UCSD-AML1 (cell line): Measurements from ENCODE around the gene TDRD5.

Experiments used
- DNase-seq: peaks from one replicate; lab custom pipeline; 2025; ENCODE audit not compliant: unreplicated experiment; lab: John Stamatoyannopoulos, UW

The TDRD5 gene

GRCh38 chr1:179591592-179592580 is at the start of gene TDRD5:
TDRD5 (plus strand) TSS chr1:179591832; CDS start chr1:179592616, 784 bp downstream.
- DNase-seq, result no peak

DNA sequence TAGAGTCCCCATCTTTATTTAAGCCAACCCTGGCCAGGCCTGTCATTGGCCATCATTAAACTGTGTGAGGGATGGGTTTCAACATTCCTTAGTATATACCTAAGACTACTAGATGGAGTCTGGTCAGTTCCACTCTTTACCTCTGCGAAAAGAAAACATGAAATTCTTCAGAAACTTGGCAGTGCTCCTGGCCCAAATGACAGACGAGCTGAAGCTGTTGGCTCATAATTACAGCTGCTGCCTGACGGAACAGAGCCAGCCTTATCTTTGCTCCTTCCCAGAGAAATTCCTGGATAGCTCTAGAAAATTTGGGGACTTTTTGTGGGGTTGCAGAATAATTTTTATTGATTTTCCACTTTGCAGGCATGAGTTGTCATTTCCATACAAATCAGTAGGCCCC is 46.3 kb upstream of the TDRD5 start:
- no peak for DNase-seq

- no peak for DNase-seq
Observed at GRCh38 chr1:179547021-179547535, 44.6 kb upstream of the TDRD5 start.

- no peak for DNase-seq
Observed at GRCh38 chr1:179548666-179549367, 42.8 kb upstream of the TDRD5 start.

- DNase-seq, result no peak
Observed at GRCh38 chr1:179549368-179549700, 42.3 kb upstream of the TDRD5 start.

DNA sequence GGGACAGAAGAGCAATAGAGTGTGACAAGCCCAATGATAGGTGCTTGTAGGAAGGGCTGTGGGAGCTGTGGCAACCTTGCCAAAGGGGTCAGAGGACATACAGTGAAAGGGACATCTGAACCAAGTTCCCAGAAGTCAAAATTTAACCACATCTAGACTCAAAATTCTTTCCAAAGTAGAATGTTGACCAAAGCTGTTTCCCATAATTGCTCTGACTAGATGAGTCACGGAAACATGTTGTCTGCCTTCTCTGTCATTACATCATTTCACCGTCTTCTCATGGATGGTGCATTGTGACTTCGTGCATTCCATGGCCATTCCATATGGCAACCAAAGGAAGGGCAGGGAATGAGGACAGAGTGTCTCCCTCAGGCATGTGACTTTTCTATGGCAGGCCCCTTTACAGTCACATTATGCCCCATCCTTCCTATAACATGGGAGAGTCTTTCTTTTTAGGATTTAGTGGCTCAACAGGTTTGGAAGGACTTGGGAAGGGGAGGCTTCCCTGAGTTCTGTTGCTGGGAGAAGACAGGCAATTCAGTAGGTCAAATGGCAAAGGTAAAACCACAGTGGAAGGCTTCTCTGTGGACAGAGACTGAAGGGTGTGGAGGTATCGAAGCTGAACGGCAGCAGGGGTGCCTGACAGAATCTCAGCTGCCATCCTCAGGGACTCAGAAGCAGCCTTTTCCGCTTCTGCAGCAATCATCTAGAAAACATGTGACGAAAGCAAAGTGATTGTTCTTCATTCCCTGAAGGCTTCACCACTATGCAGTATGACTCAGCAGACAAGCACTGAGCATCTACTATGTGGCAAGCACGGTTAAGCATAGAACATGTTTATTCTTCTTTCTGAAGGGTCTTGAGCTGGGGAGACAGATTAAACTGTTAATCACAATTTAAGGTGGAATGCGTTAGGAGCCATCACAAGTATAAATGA is 40.6 kb upstream of the TDRD5 start:
- no peak for DNase-seq

DNA sequence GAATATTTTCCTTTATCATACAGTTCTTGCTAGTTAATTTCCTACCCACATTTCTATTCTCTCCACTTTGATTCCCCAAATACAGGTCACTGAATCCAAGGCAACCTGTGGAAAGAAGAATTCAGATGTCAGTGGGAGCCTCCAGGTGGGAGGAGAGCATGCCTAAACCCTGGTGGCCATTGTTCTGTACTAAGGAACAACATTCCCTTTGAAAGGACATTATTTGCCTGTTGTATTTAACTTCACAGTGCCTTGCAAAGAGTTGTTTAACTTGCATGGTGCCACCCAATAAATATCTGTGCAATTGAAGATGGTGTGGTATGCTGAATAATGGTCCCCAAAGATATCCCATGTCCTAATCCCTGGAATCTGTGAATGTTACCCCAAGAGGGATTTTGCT is 37.2 kb upstream of the TDRD5 start:
- DNase-seq, result no peak

- DNase-seq, result no peak
Observed at GRCh38 chr1:179558078-179558477, 33.6 kb upstream of the TDRD5 start.

DNA sequence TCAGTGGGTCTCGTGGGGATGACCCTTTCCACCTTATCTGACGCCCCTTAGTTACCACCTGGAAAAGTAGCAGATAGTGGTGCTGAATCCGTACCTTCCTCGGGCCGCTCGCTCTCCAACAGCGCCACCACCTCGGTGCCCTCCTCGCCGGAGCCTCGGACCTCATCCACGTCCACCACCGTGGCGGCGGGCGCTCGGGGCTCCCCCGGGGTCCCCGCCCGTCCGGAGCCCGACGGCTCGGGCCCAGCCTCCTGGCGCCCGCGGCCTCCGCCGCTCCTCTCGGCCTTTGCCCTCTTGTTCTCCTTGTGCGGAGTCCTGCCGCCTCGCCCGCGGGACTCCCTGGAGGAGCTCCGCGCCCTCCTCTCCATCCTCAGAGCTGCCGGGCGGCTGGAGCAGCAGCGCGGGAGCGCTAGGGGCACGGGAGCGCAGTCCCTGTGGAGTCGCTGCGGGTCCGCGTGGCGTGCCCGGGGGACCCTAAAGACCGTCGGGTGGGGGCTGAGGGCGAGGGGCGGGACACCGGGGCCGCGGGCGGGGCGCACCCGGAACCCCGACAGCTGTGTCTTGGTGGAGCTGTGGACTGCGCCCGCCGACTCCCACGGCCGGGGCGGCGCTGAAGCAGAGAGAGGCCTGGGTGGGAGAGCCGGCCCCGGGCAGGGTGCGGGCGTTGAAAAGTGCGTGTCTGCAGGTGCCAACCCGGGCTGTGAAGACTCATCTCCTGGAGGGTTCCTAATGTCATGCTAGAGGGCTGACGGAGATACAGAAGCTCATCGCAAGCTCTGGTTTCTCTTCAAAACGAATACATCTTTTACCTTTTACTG is 15.9 kb upstream of the TDRD5 start, which contains the start of gene NPHS2:
TSS of gene NPHS2 (minus strand) at position 452 of the 818 bp plus-strand sequence. CDS start at position 368, 84 bp downstream.
- DNase-seq, result no peak

- DNase-seq, result no peak
Observed at GRCh38 chr1:179576509-179576908, 15.1 kb upstream of the TDRD5 start.

GRCh38 chr1:179583771-179584320 is 7.8 kb upstream of the TDRD5 start:
- no peak for DNase-seq

DNA sequence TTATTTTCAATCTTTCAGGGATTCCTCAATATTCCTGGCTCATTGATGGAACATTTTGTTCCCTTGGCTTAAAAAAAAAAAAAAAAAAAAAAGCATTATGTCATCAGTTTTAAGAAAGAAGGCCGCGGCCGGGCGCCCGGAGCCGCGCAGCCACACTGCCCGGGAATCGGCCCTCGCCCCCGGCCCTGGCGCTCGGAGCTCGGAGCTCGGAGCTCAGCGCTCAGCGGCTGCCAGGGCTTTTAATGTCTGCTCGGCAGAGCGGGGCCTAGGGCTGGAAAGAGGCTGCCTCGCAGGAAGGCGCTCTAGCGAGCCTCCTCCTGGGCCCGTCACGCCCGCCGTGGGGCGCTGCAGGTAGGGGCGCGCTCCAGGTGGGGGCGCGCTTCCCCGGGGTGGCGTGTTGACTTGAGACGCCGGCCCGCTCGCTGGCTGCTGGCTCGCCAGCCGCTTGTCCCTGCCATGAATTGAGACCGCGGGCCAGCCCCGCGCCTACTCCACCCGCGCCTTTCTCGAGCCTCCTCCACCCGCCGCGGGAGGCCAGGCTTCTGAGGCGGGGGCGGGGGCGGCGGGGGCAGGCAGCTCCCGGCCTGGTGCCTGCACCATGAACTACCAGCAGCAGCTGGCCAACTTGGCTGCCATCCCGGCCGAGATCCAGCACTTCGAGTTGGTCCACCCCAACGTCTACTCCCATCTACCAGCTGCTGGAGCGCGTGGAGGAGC is 5.4 kb upstream of the TDRD5 start:
- no peak for DNase-seq

DNA sequence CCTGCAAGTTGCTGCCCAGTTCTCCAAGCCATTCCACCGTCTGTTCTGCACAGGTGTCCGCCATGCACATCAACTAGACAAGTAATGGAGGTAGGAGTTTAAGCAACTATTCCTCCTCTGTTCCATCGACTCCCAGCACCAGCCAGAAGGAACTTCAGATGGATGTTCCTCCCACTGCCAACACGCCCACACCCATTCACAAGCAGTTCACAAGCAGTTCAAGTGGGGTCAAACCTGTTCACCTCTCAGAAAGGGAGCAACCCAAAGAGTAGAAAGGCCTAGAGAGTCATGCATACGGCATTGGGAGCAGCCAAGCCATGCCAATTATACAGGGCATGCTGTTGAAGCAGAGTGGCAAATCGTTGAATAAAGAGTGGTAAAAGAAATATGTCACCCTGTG is 4.3 kb upstream of the TDRD5 start:
- DNase-seq, result no peak

GRCh38 chr1:179588425-179589024 is 3.1 kb upstream of the TDRD5 start:
- no peak for DNase-seq

GRCh38 chr1:179589509-179589908 is 2.1 kb upstream of the TDRD5 start:
- DNase-seq, result no peak

GRCh38 chr1:179590671-179591070 is 961 bp upstream of the TDRD5 start:
- no peak for DNase-seq

- no peak for DNase-seq
Observed at GRCh38 chr1:179591253-179591591, 410 bp upstream of the TDRD5 start.

DNA sequence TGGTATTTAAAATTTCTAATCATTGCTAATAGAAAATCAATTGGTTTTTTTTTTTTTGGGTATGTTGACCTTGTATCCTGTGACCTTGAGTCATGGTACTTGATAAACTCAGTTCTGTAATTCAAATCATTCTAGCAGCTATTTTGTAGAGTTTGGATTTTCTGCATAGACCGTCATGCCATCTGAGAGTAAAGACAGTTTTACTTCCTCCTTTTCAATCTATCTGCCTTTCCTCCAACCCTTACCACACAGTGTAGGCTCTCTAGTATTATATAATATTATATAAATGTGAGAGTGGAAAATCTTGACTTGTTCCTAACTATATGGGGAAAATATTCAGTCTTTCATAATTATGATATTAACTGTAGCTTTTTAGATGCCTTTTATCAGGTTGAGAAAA is 7.0 kb downstream of the TDRD5 start:
- no peak for DNase-seq
